H1 (cell line): ENCODE data around the gene AGPAT3.

Source experiments
- ATF3 ChIP-seq: IDR thresholded peaks from 2 replicates; pipeline ENCODE4 v1.6.1; 2011; ENCODE audit warnings: low read depth, mild to moderate bottlenecking, low read length; ENCODE audit not compliant: insufficient read depth
- CTCF ChIP-seq, 3 experiments: IDR thresholded peaks; 1 replicate in 2 of 3; 2 replicates in 1 of 3; pipeline versions ENCODE4 v1.5.1 to v1.6.1; 2011; ENCODE audit warnings: low read length in 3 of 3, mild to moderate bottlenecking in 3 of 3, inconsistent platforms in 2 of 3, low read depth in 1 of 3, moderate library complexity in 1 of 3; ENCODE audit not compliant: insufficient read depth in 1 of 3; ENCODE audit errors: control extremely low read depth in 1 of 3
- EZH2 ChIP-seq: fragments of 200-600 bp; sonication (generic); IDR thresholded peaks from 2 replicates; pipeline ENCODE4 v1.7.1; 2012; ENCODE audit warnings: low read depth, mild to moderate bottlenecking, moderate library complexity, low read length, inconsistent platforms; ENCODE audit not compliant: severe bottlenecking
- MAFK ChIP-seq: IDR thresholded peaks from 2 replicates; pipeline ENCODE4 v1.6.1; 2012; ENCODE audit warnings: low read depth, mild to moderate bottlenecking, improper control_type of control experiment, low read length
- YY1 ChIP-seq: IDR thresholded peaks from 2 replicates; pipeline ENCODE4 v1.6.1; 2011; ENCODE audit warnings: low read depth, mild to moderate bottlenecking, low read length

- no peak for TF ChIP-seq MAFK
- no peak for TF ChIP-seq ATF3
- TF ChIP-seq CTCF (IDR thresholded peaks at IDR 0.05; ENCODE audit: control extremely low read depth in 1 of 3, insufficient read depth in 1 of 3, low read depth in 1 of 3, low read length in 3 of 3): no peak
- TF ChIP-seq EZH2: no peak
- TF ChIP-seq YY1: no peak
Observed at GRCh38 chr21:43824333-43825241, 40.4 kb upstream of the AGPAT3 start.
